ENCODE data around the gene WDR90. TPM values are rescaled to one million over a fixed set of nuclear protein-coding genes. Genes with fewer than 3 reads are reported as not detected.

Gene WDR90
- polyA plus RNA-seq, 1 donor = 42.2 TPM

GRCh38 chr16:658679-659571 is 9.8 kb downstream of the WDR90 start:
- DNase-seq = no peak

DNA sequence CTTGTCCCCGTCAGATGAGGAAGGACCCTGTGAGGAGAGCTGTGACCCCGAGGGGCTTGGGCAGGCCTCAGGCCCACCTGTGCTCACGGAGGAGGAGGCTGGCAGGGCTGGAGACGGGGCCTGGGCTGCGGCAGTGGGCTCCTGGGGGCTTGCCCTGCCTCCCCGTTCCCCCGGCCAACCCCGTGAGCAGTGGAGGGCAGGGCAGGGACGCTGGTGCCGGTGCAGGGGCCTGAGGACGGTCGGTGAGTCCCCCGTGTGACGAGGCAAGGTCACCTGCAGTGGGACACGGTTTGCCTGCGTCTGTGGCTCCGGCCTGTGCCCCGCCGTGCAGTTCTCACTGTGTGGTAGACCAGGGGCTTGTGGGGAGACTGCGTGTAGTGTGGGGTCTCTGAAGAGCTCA is 10.5 kb downstream of the WDR90 start:
- DNase-seq = no peak

DNA sequence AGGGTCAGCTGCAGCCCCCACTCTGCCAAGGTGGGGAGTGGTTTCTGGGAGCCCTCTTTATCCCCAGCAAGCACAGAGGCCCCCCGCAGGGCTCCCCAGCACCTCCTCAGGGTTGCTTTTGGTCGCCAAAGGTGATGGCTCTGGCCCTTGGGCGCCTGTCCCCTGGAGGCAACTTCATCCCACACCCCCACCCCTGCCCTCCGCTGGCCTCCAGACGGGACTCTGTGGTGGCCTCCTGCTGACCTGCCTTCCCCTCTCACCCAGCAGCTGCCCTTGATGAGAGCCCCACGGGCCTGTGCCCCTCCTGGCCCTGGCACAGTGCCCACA is 10.9 kb downstream of the WDR90 start:
- no peak for DNase-seq

GRCh38 chr16:660459-661183 is 11.5 kb downstream of the WDR90 start:
- DNase-seq = peak; percentile 78

- no peak for DNase-seq
These were observed 12.1 kb downstream of the WDR90 start for GRCh38 chr16:661184-661821.

- no peak for DNase-seq
These were observed 12.9 kb downstream of the WDR90 start for GRCh38 chr16:662095-662494.

- no peak for DNase-seq
These were observed 13.4 kb downstream of the WDR90 start for GRCh38 chr16:662597-662996.

DNA sequence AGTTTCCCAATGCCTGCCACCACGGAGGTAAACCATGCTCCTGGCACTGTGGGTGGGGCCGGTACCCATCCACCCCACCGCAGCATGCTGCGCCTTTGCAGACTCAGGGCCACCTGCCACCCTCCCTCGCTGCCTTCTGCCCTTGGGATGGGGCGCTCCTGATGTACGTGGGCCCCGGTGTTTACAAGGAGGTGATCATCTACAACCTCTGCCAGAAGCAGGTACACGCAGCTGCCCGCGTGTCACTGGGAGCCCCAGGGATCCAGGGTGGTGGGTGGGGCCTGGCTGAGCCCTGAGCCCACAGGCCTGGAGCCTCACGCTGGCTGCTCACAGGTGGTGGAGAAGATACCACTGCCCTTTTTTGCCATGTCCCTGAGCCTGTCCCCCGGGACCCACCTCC is 17.4 kb downstream of the WDR90 start:
- no peak for DNase-seq

- no peak for DNase-seq
These were observed 18.1 kb downstream of the WDR90 start for GRCh38 chr16:667113-667779.

DNA sequence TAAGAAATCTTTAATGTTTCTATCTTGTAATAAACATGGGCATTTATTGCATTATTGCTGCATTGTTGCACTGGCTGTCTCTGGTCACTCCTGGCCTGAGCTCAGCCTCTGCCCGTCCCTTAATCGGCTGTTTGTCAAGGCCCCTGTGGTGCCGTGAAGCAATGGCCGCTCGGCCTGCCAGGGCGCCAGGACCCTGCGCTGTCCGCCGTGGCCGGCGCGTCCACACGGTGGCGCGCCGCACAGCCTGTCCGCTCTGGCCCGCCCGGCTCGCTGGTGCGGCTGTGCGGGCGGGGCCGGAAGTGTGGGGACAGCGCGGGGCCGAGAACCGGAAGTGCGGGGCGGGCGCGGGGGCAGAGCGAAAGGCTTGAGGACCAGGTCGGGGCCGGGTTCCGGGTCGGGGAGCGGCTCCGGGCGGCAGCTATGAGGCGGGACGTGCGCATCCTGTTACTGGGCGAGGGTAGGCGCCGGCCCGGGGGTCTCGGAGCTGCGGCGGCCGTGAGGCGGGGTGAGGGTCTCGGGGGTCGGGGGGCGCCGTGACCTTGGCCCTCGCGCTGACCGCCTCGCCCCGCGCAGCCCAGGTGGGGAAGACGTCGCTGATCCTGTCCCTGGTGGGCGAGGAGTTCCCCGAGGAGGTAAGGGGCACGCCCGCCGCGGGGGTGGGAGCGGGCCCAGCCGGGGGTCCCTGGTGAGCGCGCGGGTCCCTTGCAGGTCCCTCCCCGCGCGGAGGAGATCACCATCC is 18.8 kb downstream of the WDR90 start, which contains the start of gene RHOT2:
Gene RHOT2 (plus strand): TSS at position 353 of the 739 bp plus-strand sequence. CDS start 68 bp downstream, at position 421.
- DNase-seq = peak; percentile 89

GRCh38 chr16:668519-669171 is 19.5 kb downstream of the WDR90 start:
- DNase-seq = no peak

- DNase-seq = no peak
These were observed 20.5 kb downstream of the WDR90 start for GRCh38 chr16:669666-670065.

GRCh38 chr16:670485-671352 is 21.6 kb downstream of the WDR90 start:
- no peak for DNase-seq

- DNase-seq = no peak
These were observed 22.4 kb downstream of the WDR90 start for GRCh38 chr16:671353-672131.

- no peak for DNase-seq
These were observed 23.2 kb downstream of the WDR90 start for GRCh38 chr16:672371-672770.

- no peak for DNase-seq
These were observed 23.7 kb downstream of the WDR90 start for GRCh38 chr16:672851-673250.

- no peak for DNase-seq
These were observed 24.3 kb downstream of the WDR90 start for GRCh38 chr16:673399-673991.

GRCh38 chr16:674214-674881 is 25.2 kb downstream of the WDR90 start:
- DNase-seq = no peak
